Inflammatory macrophage treated with lipopolysaccharide for 4 hours (primary cell): ENCODE data around the gene USP53.
A peak's percentile ranks its signal among the peaks of the same experiment; 100 is the strongest.
"Not testable (repeated sequence)": the region's sequence is repeated elsewhere in the genome, so short reads cannot be mapped to it uniquely, and the experiment has no call there.

Source experiments
- DNase-seq: peaks from one replicate; pipeline ENCODE4 v3.0.0-alpha.2; 2020

USP53 gene

GRCh38 chr4:119229908-119230687 lies 17.6 kb downstream of the USP53 start:
- no peak for DNase-seq

- no peak for DNase-seq
Measured at GRCh38 chr4:119231491-119231890, 19.0 kb downstream of the USP53 start.

GRCh38 chr4:119232286-119232685 lies 19.8 kb downstream of the USP53 start:
- no peak for DNase-seq

GRCh38 chr4:119233191-119233590 lies 20.7 kb downstream of the USP53 start:
- peak; percentile 28 for DNase-seq

GRCh38 chr4:119233750-119234149 lies 21.2 kb downstream of the USP53 start:
- DNase-seq: peak; percentile 3

GRCh38 chr4:119237201-119237600 lies 24.7 kb downstream of the USP53 start:
- no peak for DNase-seq

GRCh38 chr4:119237642-119238041 lies 25.1 kb downstream of the USP53 start:
- no peak for DNase-seq

- no peak for DNase-seq
Measured at GRCh38 chr4:119238068-119238722, 25.7 kb downstream of the USP53 start.

- no peak for DNase-seq
Measured at GRCh38 chr4:119240128-119240527, 27.6 kb downstream of the USP53 start.

GRCh38 chr4:119240568-119240967 lies 28.1 kb downstream of the USP53 start:
- DNase-seq: no peak

- no peak for DNase-seq
Measured at GRCh38 chr4:119242417-119242816, 29.9 kb downstream of the USP53 start.

GRCh38 chr4:119243868-119244267 lies 31.4 kb downstream of the USP53 start:
- no peak for DNase-seq

- DNase-seq: no peak
Measured at GRCh38 chr4:119244344-119244743, 31.8 kb downstream of the USP53 start.

GRCh38 chr4:119244832-119245231 lies 32.3 kb downstream of the USP53 start:
- peak; percentile 41 for DNase-seq

GRCh38 chr4:119246177-119246733 lies 33.7 kb downstream of the USP53 start:
- DNase-seq: no peak

- DNase-seq: not testable (repeated sequence)
Measured at GRCh38 chr4:119251037-119251436, 38.5 kb downstream of the USP53 start.

- not testable (repeated sequence) for DNase-seq
Measured at GRCh38 chr4:119255223-119255622, 42.7 kb downstream of the USP53 start.

- no peak for DNase-seq
Measured at GRCh38 chr4:119260528-119260927, 48.0 kb downstream of the USP53 start.

GRCh38 chr4:119261986-119262385 lies 49.5 kb downstream of the USP53 start:
- no peak for DNase-seq

GRCh38 chr4:119264743-119265142 lies 52.2 kb downstream of the USP53 start:
- DNase-seq: no peak

- DNase-seq: no peak
Measured at GRCh38 chr4:119266153-119266552, 53.6 kb downstream of the USP53 start.

GRCh38 chr4:119268466-119268865 lies 56.0 kb downstream of the USP53 start:
- DNase-seq: no peak

GRCh38 chr4:119271361-119272085 lies 59.0 kb downstream of the USP53 start:
- no peak for DNase-seq
